Measurements from ENCODE around the gene OAF.

The OAF gene

DNA sequence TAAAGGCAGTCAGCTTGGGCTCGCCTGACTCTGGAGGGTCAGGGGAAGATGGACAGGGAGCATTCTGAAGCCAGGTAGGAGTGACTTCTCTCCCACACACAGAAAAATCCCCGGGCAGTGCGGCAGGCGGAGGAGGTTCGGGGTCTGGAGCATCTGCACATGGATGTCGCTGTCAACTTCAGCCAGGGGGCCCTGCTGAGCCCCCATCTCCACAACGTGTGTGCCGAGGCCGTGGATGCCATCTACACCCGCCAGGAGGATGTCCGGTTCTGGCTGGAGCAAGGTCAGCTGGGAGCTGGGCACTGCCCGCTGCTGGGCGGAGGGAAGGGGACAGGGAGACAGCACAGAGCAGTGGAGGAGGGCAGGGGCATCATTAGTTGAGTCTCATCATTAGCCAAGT lies 15.9 kb downstream of the OAF start:
- TF ChIP-seq POLR2AphosphoS5 (IDR thresholded peaks at IDR 0.05; ENCODE audit: borderline replicate concordance, low read depth, low read length), result no peak
- no peak for TF ChIP-seq FOXP2 (optimal IDR thresholded peaks at IDR 0.05; ENCODE audit: control extremely low read depth, extremely low read length, insufficient read depth)
- TF ChIP-seq EZH2 (IDR thresholded peaks at IDR 0.05), result no peak
- no peak for DNase-seq (ENCODE audit: low read depth, low spot score)
- no peaks in the 10 kb centered on the region for H3K9me3 ChIP-seq (ENCODE audit: low read depth, low read length)
- H3K9ac ChIP-seq (ENCODE audit: insufficient read length), result no peak overlapping the region
- no peaks in the 10 kb centered on the region for H3K36me3 ChIP-seq (ENCODE audit: insufficient read depth, low read length)
- H3K27ac ChIP-seq, result no peak overlapping the region
- H3K4me3 ChIP-seq, result no peak overlapping the region

- Histone ChIP-seq H3K27ac (no peak overlapping the region), H3K9me3 (ENCODE audit: low read depth, low read length) (no peaks in the 10 kb centered on the region), H3K4me3 (no peak overlapping the region), H3K36me3 (ENCODE audit: insufficient read depth, low read length) (no peaks in the 10 kb centered on the region), H3K9ac (ENCODE audit: insufficient read length) (no peak overlapping the region)
- no peak for DNase-seq (ENCODE audit: low read depth, low spot score)
- no peak for TF ChIP-seq FOXP2 (optimal IDR thresholded peaks at IDR 0.05; ENCODE audit: control extremely low read depth, extremely low read length, insufficient read depth)
- no peak for TF ChIP-seq POLR2AphosphoS5 (IDR thresholded peaks at IDR 0.05; ENCODE audit: borderline replicate concordance, low read depth, low read length)
- TF ChIP-seq EZH2 (IDR thresholded peaks at IDR 0.05), result no peak
Observed at GRCh38 chr11:120227228-120227852, 16.5 kb downstream of the OAF start.

- no peak overlapping the region for H3K27ac ChIP-seq
- H3K4me3 ChIP-seq, result no peak overlapping the region
- no peak for DNase-seq (ENCODE audit: low read depth, low spot score)
- no peaks in the 10 kb centered on the region for H3K9me3 ChIP-seq (ENCODE audit: low read depth, low read length)
- no peak overlapping the region for H3K9ac ChIP-seq (ENCODE audit: insufficient read length)
- H3K36me3 ChIP-seq (ENCODE audit: insufficient read depth, low read length), result no peaks in the 10 kb centered on the region
- no peak for TF ChIP-seq FOXP2 (optimal IDR thresholded peaks at IDR 0.05; ENCODE audit: control extremely low read depth, extremely low read length, insufficient read depth)
- TF ChIP-seq EZH2 (IDR thresholded peaks at IDR 0.05), result no peak
- TF ChIP-seq POLR2AphosphoS5 (IDR thresholded peaks at IDR 0.05; ENCODE audit: borderline replicate concordance, low read depth, low read length), result no peak
Observed at GRCh38 chr11:120228794-120229384, 18.1 kb downstream of the OAF start.

DNA sequence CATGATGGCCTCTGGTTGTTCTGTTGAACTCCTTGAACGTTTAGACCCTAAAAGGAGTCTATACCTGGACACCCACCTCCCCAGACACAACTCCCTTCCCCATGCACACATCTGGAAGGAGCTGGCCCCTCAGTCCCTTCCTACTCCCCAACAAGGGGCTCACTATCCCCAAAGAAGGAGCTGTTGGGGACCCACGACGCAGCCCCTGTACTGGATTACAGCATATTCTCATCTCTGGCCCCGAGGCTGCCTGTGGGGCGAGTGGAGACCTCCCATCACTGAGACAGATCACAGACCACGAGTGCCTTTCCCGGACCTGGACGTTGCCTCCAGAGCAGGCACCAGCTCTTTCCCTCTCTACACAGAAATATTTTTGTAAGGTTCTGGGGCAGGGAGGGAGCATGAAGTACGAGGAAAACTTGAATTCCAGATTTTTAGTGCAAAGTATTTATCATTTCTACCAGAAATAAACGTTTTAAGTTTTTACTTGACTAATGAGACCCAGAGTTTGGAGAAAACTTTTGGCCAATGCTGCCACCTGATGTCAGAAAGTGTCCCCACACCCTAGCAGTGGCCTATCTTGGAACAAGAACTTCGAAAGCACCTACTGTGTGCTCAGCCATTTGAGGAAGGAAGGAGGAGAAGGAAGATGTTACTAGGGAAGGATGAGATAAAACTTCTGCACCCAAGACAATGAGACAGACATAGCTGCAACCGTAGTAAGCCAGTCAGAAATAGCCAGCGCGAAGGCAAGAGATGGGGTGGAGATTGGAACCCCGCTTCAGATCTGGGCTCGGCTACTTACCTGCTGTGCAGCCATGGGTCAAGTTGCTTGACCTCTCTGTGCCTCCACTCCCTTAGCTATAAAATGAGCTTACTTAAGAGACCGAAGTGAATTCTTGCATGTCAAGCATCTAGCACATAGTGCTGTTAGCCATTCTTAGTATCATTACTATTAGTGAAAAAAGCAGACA lies 18.9 kb downstream of the OAF start:
- Histone ChIP-seq H3K27ac (no peak overlapping the region), H3K4me3 (no peak overlapping the region), H3K9ac (ENCODE audit: insufficient read length) (no peak overlapping the region), H3K36me3 (ENCODE audit: insufficient read depth, low read length) (no peaks in the 10 kb centered on the region), H3K9me3 (ENCODE audit: low read depth, low read length) (no peaks in the 10 kb centered on the region)
- TF ChIP-seq EZH2 (IDR thresholded peaks at IDR 0.05) (no peak), FOXP2 (optimal IDR thresholded peaks at IDR 0.05; ENCODE audit: control extremely low read depth, extremely low read length, insufficient read depth) (no peak), POLR2AphosphoS5 (IDR thresholded peaks at IDR 0.05; ENCODE audit: borderline replicate concordance, low read depth, low read length) (no peak)
- DNase-seq (ENCODE audit: low read depth, low spot score), result no peak

- no peak overlapping the region for H3K4me3 ChIP-seq
- no peak for DNase-seq (ENCODE audit: low read depth, low spot score)
- H3K36me3 ChIP-seq (ENCODE audit: insufficient read depth, low read length), result no peaks in the 10 kb centered on the region
- H3K9ac ChIP-seq (ENCODE audit: insufficient read length), result no peak overlapping the region
- H3K27ac ChIP-seq, result no peak overlapping the region
- H3K9me3 ChIP-seq (ENCODE audit: low read depth, low read length), result no peaks in the 10 kb centered on the region
- TF ChIP-seq FOXP2 (optimal IDR thresholded peaks at IDR 0.05; ENCODE audit: control extremely low read depth, extremely low read length, insufficient read depth), result no peak
Observed at GRCh38 chr11:120230433-120231071, 19.7 kb downstream of the OAF start.

DNA sequence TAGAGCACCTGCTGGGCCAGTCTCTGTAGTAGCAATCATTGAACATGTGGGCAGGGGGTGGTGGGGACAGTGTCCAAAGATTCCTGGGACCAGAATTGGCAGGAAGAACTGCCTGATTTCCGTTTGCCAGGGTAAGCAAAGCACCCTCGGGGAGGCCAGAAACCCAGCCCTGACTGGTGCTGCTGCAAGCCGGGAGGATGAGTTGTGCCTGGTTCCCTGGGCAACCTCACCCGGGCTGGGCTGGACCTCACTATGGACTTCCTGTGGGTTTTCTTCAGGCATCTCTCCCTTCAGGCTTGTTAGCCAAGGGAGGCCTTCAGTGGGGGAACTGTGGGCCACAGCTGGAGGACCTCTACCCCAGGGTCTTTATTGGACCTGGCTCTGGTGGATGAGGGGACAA lies 21.1 kb downstream of the OAF start:
- Histone ChIP-seq H3K4me3 (no peak overlapping the region), H3K36me3 (ENCODE audit: insufficient read depth, low read length) (no peaks in the 10 kb centered on the region), H3K27ac (no peak overlapping the region), H3K9ac (ENCODE audit: insufficient read length) (no peak overlapping the region), H3K9me3 (ENCODE audit: low read depth, low read length) (no peaks in the 10 kb centered on the region)
- DNase-seq (ENCODE audit: low read depth, low spot score), result no peak
- TF ChIP-seq POLR2AphosphoS5 (IDR thresholded peaks at IDR 0.05; ENCODE audit: borderline replicate concordance, low read depth, low read length) (no peak), FOXP2 (optimal IDR thresholded peaks at IDR 0.05; ENCODE audit: control extremely low read depth, extremely low read length, insufficient read depth) (no peak), EZH2 (IDR thresholded peaks at IDR 0.05) (no peak)

GRCh38 chr11:120233207-120233803 lies 22.5 kb downstream of the OAF start:
- Histone ChIP-seq H3K9me3 (ENCODE audit: low read depth, low read length) (no peaks in the 10 kb centered on the region), H3K36me3 (ENCODE audit: insufficient read depth, low read length) (no peaks in the 10 kb centered on the region), H3K9ac (ENCODE audit: insufficient read length) (no peak overlapping the region), H3K4me3 (no peak overlapping the region), H3K27ac (no peak overlapping the region)
- DNase-seq (ENCODE audit: low read depth, low spot score), result no peak
- no peak for TF ChIP-seq EZH2 (IDR thresholded peaks at IDR 0.05)
- no peak for TF ChIP-seq FOXP2 (optimal IDR thresholded peaks at IDR 0.05; ENCODE audit: control extremely low read depth, extremely low read length, insufficient read depth)
- TF ChIP-seq POLR2AphosphoS5 (IDR thresholded peaks at IDR 0.05; ENCODE audit: borderline replicate concordance, low read depth, low read length), result no peak
